ENCODE results near the gene DHX8.
A peak's percentile ranks its signal among the peaks of the same experiment; 100 is the strongest.

The DHX8 gene

DNA sequence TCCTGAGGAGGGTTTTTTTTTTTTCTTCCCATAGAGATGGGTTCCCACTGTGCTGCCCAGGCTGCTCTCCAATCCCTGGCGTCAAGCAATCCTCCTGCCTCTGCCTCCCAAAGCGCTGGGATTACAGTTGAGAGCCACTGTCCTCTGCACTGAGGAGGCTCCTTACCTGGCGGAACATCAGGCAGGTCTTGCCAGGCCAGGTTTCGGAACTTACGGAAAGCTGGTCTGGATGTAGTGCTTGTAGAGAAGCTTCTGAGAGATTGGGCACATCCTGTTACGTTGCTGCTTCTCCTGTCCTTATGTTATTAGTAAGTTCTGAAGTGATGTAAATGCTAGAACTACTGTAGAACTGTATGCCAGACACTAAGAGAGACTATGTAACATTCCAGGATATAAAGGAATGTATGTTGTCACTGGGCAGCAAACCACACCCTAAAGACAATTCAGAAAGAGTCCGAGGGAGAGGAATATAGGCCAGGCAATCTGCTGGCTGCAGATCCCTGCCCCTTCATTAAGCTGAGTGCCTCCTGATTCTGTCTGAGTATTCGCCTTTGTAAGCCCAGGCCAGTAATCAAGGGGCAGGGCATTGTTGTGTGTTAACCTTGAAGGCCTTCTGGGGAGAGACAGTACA, 41.3 kb downstream of the DHX8 start:
- no peak for DNase-seq (ENCODE audit: low read depth, low spot score)

DNA sequence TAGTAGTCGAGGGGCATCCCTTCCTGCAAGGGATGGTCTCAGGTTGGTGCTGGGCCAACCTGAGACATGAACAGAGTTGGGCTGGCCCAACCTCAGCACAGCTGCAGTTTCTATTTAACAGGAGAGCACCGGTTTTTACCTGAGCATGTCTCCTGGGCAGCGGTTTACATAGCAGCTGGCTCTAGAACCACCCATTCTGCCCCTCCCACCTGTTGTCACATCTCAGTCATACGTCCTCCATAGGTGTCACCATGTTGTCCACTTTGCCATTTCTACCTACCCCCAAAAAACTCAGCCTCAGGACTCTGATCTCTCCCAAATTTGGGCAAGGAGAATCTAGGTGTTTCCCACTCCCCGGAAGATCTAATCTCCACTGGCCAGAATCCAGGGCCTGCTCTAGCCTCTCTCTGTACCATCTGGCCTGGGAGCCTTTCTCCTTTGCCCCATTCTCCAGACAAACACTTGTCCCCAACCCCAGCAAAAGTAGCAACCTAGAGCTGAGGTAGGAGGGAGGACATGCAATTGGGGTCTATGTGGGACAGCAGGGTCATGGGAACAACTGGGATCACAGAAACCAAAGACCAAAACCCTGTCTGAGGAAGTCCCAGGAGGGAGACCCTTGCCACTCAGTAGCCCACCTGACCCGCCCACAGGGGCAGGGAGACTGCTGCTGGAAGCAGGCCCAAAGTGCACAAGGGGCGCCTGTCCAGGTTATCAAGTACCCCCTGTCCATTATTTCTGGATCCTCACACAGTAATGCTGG, 43.3 kb downstream of the DHX8 start:
- DNase-seq (ENCODE audit: low read depth, low spot score): no peak

DNA sequence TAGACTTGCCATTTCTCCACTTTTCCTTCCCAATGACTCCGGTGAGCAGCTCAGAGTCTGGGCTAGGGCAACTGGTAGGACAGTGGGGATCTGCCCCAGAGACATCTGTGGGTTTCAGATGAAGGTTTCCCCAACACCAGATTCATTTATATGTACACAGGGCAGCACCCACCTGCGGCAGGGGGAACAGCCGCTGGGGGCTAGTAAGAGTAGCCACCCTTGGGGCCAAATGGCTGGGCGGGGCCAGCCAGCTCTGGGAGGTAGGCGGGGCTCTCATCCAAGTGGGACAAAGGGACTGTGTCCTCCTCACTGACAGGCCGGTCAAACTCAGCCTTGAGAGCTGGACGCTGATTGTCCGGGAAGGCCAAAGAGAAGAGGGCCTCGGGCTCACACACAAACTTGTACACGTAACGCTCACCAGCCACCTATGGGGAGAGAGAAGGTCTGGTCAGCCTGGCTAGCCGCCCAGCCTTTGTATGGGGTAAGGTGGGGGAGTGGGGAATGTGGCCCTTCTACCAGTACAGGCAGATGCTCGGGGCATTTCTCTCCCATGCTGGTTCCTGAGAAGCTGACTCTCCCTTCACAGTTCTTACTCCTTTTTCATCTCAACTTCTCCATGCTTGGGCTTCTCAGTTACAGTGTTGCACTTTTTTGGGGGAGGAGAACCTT, 44.7 kb downstream of the DHX8 start:
- DNase-seq (ENCODE audit: low read depth, low spot score): no peak

DNA sequence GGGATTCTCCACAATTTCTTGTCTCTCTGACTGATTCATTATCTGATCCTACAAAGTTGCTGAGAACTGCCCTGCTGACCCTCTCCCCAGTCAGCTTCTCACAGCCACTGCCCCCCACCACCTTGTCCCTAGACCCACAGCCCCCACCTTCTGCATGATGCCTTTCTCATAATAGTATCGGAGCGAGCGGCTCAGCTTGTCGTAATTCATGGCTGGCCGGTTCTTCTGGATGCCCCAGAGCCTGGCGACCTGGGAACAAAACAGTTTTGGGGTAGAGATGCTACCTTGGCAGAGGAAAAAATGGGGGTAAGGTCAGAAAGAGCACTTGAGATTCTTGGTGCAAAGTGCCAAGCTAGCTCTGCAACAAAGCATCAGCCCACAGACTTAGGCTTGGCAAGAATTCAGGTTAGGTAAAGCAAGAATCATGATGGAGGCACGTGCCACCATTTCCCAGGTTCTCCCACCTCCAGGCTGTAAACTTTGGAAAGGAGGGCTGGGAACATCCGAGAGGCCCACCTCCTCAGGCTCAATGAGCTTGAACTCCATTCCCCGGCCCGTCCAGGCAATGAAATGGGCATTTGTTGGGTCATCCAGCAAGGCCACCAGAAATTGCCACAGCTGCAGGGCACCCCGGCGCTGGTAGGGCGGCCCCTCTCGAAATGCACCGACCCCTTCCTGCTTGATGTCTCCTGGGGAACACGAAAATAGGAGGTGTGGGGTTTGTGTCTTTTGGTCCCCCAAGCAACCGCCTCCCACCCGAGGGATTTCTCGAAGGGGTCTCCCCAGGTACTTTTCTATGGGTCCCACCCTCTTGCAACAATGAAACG, 45.4 kb downstream of the DHX8 start:
- DNase-seq (ENCODE audit: low read depth, low spot score): no peak

DNA sequence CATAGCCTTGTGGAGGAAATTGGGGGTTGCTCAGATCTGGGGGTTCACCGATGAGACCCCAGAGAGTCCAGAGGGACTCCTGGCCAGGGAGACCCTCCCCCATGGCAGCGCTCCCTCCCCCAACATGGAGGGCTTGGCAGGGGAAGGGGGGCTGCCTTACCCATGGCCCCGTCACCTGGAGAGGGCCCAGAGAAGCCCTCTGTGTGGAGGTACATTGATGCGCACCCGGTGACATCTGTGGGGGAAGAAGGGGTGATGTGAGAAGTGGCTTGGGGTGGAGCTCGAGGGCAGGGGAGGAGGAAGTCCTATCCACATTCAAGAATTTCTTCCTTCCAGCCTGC, 46.1 kb downstream of the DHX8 start:
- DNase-seq (ENCODE audit: low read depth, low spot score): no peak

DNA sequence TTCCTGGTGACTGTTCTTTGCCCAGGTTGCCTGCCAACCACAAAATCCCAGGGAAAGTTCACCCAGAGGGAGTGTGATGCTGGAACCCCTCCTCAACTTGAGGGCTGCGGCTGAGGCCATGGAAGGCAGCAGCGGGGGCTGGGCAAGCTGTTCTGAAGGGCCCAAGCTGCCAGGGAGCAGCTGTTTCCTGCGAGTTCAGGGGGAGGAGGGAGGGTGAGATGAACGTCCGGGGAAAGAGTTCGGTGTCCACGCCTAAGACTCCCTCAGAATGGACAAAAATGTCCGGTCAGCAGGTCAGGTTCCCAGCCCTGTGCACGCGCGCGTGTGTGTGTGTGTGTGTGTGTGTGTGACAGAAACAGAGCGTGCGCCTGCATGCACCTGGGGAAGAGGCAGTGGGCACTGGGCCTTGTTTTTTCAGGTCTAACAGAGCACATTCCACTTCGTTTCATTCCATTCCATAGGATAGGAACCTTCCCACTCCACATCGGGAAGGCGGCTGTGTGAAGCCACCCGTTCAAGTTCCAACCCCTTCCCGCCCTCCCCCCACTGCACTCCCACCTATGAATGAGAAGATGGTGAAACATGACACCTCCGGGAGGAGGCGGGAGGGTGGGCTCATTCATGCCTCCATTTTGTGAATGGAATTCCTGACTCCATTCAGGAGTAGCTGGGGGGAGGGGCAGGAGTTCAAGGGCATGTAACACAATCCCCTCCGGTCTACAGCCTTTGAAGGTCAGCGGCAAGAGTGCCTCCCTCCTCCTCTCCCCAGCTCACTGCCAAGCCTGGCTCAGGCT, 46.7 kb downstream of the DHX8 start:
- DNase-seq (ENCODE audit: low read depth, low spot score): peak; percentile 98

DNA sequence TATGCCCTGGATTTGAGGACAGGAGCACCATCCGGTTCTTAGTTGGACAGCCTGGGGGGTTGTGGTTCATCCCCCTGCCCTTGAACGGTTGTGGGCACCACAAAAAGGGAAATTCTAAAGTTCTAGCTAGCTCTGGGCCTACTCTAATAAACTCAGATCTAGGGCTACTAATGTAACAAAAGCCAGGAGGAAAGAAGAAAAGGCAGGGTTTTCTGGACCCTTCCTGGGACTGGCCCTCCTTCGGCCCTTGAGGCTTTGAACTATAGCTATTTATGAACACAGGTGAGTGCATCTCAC, 47.3 kb downstream of the DHX8 start:
- DNase-seq (ENCODE audit: low read depth, low spot score): no peak

DNA sequence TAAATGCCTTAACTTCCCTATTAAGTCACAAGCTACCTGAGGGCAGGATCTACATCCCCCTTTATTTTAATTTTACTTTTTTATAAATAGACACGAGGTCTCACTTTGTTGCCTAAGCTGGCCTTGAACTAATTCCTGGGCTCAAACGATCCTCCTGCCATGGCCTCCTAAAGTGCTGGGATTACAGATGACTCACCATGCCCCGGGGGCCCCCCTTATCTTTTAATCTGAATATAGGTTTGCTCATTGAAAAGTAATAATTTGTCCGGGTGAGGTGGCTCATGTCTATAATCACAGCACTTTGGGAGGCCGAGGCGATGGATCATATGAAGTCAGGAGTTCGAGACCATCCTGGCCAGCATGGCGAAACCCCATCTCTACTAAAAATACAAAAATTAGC, 48.2 kb downstream of the DHX8 start:
- DNase-seq (ENCODE audit: low read depth, low spot score): no peak

DNA sequence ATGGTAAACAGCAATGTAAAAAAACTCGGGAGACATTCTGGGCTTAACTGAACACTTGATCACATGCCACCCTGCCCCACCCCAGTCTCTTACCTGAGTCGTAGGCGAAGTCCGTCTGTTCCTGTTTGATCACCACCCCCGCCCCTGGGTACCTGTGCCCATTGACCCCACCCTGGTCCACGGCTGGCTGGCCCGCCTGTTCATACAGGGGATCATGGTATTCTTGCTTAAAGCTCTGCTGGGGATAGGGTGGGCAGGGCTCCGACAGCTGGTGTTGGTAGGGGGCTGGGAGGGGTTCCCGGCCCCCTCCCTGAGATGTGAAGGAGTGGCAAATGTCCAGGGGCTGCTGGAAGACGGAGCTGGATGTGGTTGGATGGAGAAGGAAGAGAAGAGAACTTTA, 48.8 kb downstream of the DHX8 start:
- no peak for DNase-seq (ENCODE audit: low read depth, low spot score)

DNA sequence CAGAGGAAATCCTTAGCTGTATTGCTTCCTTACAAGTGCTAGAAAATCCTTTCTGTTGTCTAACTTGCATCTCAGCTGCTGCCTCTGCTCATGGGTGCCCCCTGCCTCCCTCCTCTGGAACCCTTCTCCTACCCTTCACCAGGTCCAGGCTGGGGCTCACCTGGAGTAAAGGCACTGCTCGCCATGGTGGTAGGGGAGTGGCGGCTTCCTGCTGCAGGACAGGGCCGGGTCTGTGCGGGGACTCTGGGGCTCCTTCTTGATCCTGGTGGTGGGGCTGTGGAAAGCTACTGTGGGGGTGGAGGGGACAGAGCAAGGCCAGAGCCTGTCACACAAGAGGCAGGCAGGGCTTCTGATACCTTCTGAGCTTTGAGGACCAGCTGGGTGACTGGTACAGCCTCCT, 49.9 kb downstream of the DHX8 start:
- no peak for DNase-seq (ENCODE audit: low read depth, low spot score)

DNA sequence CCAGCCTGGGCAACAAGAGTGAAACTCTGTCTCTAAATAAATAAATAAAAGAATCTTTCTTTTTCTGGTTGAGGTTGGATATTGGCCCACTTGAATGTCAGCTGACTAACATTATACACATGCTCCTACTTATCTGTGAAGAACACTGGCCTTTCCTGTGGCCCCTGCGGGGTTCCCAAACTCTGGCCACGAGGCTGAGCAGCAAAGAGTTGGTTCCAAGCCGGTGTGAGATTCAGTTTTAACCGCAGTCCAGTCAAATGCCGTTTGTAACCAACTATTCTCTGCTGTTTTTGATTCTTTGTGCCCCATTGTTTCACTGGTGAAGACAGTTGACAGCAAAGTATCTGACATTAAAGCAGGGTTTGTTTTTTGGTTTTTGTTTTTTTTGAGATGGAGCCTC, 51.1 kb downstream of the DHX8 start:
- DNase-seq (ENCODE audit: low read depth, low spot score): no peak

DNA sequence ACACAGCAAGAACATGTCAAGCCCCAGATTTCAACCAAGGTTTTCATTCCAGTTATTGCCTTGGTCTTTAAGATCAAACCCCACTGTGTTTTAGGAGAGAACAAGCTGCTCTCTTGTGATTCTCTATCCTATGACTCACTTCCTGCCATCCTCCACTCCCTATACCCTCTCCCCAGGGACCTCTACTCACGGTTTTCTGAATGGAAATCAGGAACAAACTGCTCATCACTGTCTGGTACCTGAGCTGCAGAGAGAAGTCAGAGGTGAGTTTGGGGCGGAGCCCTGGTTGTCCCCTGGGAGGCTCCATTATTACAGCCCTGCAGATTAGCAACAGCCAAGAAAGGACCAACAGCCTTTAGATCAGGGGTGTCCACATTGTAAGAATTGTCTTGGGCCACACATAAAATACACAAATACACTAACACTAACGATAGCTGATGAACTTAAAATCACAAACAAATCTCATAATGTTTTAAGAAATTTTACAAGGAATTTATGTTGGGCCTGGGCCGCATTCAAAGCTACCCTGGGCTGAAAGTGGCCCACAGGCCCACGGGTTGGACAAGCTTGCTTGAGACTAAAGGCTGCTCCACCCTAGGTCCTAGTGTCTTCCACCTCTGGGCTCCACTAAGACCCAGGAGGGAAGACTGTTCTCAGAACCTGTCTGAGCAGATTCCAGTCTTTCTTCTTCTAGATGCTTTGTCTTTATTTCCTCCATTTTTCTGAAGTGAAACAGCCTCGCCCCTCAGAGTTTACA, 52.6 kb downstream of the DHX8 start:
- no peak for DNase-seq (ENCODE audit: low read depth, low spot score)

DNA sequence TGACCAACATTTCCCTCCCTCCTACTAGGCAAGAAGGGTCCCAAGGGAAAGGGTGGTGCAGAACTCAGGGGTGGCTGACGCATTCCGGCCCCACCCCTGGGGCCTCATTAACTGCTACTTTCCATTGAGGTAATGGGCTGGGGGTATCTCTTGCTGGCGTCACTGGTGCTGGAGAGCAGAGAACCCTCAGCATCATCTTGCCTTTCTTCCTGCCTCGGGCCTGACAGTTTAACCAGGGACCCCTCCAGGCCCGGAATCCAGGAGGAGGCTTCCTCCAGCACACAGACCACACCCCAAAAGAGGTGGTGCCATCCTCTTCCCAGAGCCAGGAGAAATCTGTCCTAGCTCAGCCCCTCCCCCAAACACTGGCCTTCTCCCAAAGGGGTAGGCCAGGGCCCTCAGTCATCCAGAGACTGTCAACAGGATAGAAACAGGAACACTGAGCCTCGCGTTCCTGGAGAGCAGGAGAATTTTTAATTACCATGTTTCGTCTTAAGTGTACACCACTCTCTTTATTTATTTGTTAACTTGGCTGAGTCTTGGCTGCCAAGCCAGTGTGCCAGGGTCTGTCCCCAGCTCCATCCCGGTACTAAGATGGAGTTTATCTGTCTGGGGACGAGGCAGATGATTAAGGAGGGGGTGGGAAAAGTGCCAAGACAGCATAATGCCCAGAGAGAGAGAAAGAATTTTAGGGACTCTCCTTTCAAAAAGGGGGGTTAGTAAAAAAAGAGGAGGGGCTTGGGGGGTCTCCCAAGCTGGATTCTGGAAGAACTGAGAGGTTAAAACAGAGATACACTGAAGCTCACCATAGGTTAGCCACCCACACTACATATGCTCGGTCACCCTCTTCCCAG, 57.3 kb downstream of the DHX8 start:
- no peak for DNase-seq (ENCODE audit: low read depth, low spot score)

DNA sequence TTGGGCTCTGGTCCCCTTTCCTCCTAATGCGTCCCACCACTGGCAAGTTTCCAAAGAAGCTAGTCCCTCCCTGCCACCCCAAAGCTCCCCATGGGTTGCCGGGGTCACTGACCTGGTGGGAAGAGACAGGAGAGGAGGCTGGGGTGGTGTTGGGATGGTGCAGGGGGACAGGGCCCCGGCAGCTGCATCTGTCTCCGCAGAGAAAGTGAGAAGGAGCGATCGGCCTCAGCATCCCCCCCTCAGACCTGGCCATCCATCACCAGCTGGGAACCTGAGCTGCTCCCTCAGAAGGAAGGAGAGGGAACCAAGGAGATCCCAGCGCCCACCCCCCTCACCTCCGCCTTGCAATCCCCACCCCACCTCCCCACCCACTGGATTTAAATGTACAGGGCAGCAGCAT, 59.1 kb downstream of the DHX8 start:
- no peak for DNase-seq (ENCODE audit: low read depth, low spot score)

DNA sequence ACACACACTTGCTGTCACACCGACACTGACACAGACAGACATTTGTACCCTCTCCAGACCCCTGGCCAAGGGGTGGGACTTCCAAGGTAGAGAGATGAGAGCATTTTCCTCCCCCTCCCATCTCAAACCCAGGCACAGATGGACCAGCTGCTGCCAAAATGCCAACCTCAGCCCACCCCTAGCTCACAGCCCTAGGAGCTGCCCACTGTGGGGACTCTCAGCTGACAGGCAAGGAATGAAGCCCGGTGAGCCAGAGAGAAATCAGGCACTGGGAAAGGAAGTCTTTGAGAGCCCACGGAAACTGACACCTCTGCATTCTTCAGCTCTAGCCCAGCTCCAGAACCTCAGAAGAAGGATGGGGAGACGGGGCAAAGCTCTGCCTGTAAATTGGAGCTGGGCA, 59.5 kb downstream of the DHX8 start:
- no peak for DNase-seq (ENCODE audit: low read depth, low spot score)

DNA sequence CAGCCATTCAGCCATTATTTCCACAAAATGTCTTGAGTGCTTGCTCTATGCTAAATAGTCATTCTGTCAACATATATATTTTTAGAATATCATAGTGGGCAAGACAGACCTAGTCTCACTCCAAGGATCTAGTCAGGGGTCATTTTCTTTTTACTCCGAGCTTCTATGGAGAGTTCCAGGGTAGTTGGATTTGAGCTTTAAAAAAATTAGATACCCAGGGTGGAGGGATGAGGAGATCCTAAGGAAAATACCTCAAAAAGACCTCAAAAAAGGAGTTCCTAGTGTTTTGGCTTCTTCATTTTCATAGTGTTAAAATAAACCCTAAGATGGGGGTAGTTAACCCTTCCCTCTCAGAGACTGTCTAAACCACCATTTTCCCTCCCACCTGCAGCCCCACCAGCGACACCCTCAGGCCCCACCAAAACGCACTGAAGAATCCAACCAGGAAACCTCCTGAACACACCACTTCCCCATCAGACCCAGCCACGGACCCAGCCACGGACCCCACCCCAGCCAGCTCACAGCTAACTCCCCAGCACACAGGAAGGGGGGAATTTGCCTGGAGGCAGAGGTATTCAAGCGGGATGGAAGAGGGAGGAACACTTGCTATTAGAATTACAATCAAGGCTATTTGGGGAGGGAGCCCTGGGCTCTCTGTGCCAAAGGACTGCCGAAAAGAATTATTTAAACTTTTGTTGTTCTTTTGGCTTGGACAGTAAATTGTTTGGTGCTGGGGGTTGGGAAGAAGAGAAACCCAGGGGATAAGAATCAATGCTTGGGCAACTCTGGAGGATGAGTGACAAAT, 60.2 kb downstream of the DHX8 start:
- DNase-seq (ENCODE audit: low read depth, low spot score): peak; percentile 29

DNA sequence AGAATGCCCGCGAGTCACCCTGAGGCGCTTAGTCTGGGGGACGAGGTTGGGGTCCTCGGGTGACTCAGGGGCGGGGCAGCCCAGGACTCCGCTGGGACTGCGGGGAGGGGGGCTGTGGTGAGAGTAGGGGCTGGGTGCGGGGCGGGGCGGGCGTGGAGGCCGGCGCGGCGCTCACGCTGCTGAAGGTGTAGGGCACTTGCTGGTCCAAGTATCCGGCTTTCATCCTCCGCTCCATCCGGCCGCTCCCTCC, 61.5 kb downstream of the DHX8 start:
- DNase-seq (ENCODE audit: low read depth, low spot score): no peak

DNA sequence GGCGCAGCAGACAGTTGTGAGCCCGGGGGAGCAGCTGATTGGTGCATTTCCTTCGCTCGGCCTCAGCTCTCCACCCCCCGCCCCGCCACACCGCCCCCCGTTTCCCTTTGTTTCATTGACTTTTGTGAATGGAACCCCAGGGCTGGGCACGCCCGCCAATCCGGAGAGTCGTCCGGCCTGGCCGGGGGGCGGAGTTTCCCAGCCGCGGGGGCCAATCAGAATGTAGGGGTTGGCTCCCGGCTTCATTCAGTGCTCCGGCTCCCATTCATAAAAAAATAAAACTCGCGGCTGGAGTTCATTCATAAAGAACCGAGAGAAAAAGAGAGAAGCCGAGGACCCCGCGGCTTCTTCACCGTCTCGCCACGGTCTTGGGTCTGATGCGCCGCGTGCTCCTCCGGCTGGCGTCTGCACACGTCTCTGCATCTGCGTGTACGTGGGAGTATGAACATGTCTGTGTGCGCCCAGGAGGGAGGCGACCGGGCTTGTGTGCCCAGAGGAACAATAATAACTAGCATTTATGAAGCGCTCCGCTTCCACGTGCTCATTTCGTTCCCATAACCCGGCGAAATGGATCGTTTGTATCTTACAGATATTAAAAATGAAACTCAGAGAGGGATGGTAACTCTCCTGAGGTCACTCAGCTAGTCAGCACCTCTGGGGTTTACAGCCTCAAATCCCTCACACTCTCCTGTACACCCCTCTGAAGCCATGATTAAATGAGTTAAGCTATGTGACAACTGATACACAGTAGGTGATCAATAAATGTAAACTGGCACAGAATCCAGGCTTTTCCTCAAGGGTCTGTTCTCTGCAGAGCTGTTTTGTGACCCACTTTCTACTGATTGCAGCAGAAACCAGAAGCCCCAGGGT, 62.8 kb downstream of the DHX8 start, which contains the start of gene ETV4:
ETV4 (minus strand) TSS at position 22 of the 870 bp plus-strand sequence. CDS start 723 bp downstream, outside the sequence.
- peak; percentile 97 for DNase-seq (ENCODE audit: low read depth, low spot score)

All from astrocyte of the hippocampus (primary cell).